Measurements from ENCODE around the gene RPS6KA4.

RPS6KA4 gene

DNA sequence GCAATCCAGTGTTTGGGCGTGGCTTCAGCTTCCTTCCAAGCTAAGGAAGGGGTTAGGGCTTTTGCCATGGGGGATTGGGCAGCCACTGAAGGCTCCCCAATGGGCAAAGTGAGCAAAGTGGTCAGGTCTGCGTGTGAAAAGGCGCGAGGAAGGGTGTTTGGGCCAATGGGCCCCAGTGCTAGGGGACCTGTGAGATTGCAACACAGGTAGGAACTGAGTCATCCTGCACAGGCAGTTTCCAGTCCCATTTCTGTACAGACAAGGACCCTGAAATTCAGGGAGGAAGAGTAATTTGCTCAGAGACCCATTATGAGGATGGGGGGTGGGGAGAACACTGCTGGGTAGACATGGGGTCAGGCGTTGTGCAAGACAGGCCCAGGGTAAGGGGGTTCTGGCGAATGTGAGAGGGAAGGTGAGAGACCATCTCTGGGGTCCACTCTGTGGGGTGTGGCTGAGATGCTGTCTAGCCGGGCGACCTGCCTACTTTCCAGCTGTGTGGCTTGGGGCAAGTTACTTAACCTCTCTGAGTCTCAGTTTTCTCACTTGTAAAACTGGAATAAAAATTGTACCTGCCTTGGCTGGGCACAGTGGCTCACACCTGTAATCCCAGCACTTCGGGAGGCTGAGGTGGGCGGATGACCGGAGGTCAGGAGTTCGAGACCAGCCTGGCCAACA lies 11.6 kb upstream of the RPS6KA4 start:
- H2AFZ ChIP-seq (ENCODE audit: low read depth) = no peak overlapping the region
- TF ChIP-seq, protein P1, sequence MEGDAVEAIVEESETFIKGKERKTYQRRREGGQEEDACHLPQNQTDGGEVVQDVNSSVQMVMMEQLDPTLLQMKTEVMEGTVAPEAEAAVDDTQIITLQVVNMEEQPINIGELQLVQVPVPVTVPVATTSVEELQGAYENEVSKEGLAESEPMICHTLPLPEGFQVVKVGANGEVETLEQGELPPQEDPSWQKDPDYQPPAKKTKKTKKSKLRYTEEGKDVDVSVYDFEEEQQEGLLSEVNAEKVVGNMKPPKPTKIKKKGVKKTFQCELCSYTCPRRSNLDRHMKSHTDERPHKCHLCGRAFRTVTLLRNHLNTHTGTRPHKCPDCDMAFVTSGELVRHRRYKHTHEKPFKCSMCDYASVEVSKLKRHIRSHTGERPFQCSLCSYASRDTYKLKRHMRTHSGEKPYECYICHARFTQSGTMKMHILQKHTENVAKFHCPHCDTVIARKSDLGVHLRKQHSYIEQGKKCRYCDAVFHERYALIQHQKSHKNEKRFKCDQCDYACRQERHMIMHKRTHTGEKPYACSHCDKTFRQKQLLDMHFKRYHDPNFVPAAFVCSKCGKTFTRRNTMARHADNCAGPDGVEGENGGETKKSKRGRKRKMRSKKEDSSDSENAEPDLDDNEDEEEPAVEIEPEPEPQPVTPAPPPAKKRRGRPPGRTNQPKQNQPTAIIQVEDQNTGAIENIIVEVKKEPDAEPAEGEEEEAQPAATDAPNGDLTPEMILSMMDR (conservative IDR thresholded peaks at IDR 0.05; ENCODE audit: low read depth, low read length) = no peak
- H4K20me1 ChIP-seq (ENCODE audit: insufficient read depth) = no peaks in the 10 kb centered on the region
- H3K4me1 ChIP-seq (ENCODE audit: low read depth, poor library complexity, severe bottlenecking) = peaks cover under 1% of the 10 kb centered on the region
- H3K4me2 ChIP-seq = no peak overlapping the region
- H3K79me2 ChIP-seq (ENCODE audit: insufficient read depth, low read depth) = no peaks in the 10 kb centered on the region
- no peak overlapping the region for H3K4me3 ChIP-seq (IDR thresholded peaks at IDR 0.05; ENCODE audit: insufficient read depth, low read depth, low read length)
- no peak overlapping the region for H3K27ac ChIP-seq
- H3K27me3 ChIP-seq (ENCODE audit: insufficient read depth, low read depth) = no peaks in the 10 kb centered on the region
- no peak overlapping the region for H3K9ac ChIP-seq
- no peaks in the 10 kb centered on the region for H3K36me3 ChIP-seq (ENCODE audit: insufficient read depth)

- no peaks in the 10 kb centered on the region for H3K36me3 ChIP-seq (ENCODE audit: insufficient read depth)
- no peaks in the 10 kb centered on the region for H3K79me2 ChIP-seq (ENCODE audit: insufficient read depth, low read depth)
- H3K4me2 ChIP-seq = no peak overlapping the region
- no peak overlapping the region for H3K4me3 ChIP-seq (IDR thresholded peaks at IDR 0.05; ENCODE audit: insufficient read depth, low read depth, low read length)
- no peaks in the 10 kb centered on the region for H3K4me1 ChIP-seq (ENCODE audit: low read depth, poor library complexity, severe bottlenecking)
- H3K9ac ChIP-seq = no peak overlapping the region
- no peaks in the 10 kb centered on the region for H3K27me3 ChIP-seq (ENCODE audit: insufficient read depth, low read depth)
- TF ChIP-seq, protein P1 (conservative IDR thresholded peaks at IDR 0.05; ENCODE audit: low read depth, low read length) = no peak
- no peak overlapping the region for H2AFZ ChIP-seq (ENCODE audit: low read depth)
- H3K27ac ChIP-seq = no peak overlapping the region
- H4K20me1 ChIP-seq (ENCODE audit: insufficient read depth) = no peaks in the 10 kb centered on the region
Observed at GRCh38 chr11:64348383-64349024, 10.5 kb upstream of the RPS6KA4 start.

GRCh38 chr11:64349025-64349387 lies 10.0 kb upstream of the RPS6KA4 start:
- Histone ChIP-seq H3K9ac (no peak overlapping the region), H3K4me3 (IDR thresholded peaks at IDR 0.05; ENCODE audit: insufficient read depth, low read depth, low read length) (no peak overlapping the region)

DNA sequence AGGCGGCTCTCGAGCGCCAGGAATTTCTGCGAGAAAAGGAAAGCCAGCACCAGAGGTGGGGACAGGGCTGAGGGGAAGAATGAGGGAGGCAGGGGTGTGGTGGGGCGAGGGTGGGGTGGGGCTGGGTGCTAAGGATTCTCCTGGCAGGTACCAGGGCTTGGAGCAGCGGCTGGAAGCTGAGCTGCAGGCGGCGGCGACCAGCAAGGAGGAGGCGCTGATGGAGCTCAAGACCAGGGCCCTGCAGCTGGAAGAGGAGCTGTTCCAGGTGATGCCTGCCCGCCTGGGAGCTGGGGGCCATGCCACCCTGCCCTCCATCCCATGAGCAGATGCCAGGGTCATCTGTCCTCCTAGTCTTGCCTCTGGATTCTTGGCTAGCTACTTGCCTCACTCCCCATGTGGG lies 9.6 kb upstream of the RPS6KA4 start:
- Histone ChIP-seq H3K4me2 (no peak overlapping the region), H3K9ac (no peak overlapping the region)

More at GRCh38 chr11:64349025-64349387, 10.0 kb upstream of the RPS6KA4 start:
- TF ChIP-seq, protein P1 (conservative IDR thresholded peaks at IDR 0.05; ENCODE audit: low read depth, low read length) = no peak
- H3K4me2 ChIP-seq = no peak overlapping the region
- no peaks in the 10 kb centered on the region for H3K79me2 ChIP-seq (ENCODE audit: insufficient read depth, low read depth)
- no peaks in the 10 kb centered on the region for H3K27me3 ChIP-seq (ENCODE audit: insufficient read depth, low read depth)
- H3K4me1 ChIP-seq (ENCODE audit: low read depth, poor library complexity, severe bottlenecking) = no peaks in the 10 kb centered on the region
- no peak overlapping the region for H3K27ac ChIP-seq
- H3K36me3 ChIP-seq (ENCODE audit: insufficient read depth) = no peaks in the 10 kb centered on the region
- no peak overlapping the region for H2AFZ ChIP-seq (ENCODE audit: low read depth)
- H4K20me1 ChIP-seq (ENCODE audit: insufficient read depth) = no peaks in the 10 kb centered on the region

More for the DNA sequence above, 9.6 kb upstream of the RPS6KA4 start:
- H3K79me2 ChIP-seq (ENCODE audit: insufficient read depth, low read depth) = no peaks in the 10 kb centered on the region
- H3K27ac ChIP-seq = no peak overlapping the region
- H3K36me3 ChIP-seq (ENCODE audit: insufficient read depth) = no peaks in the 10 kb centered on the region
- no peak overlapping the region for H3K4me3 ChIP-seq (IDR thresholded peaks at IDR 0.05; ENCODE audit: insufficient read depth, low read depth, low read length)
- H4K20me1 ChIP-seq (ENCODE audit: insufficient read depth) = no peaks in the 10 kb centered on the region
- H3K27me3 ChIP-seq (ENCODE audit: insufficient read depth, low read depth) = no peaks in the 10 kb centered on the region
- H2AFZ ChIP-seq (ENCODE audit: low read depth) = no peak overlapping the region
- no peaks in the 10 kb centered on the region for H3K4me1 ChIP-seq (ENCODE audit: low read depth, poor library complexity, severe bottlenecking)
- TF ChIP-seq, protein P1 (conservative IDR thresholded peaks at IDR 0.05; ENCODE audit: low read depth, low read length) = no peak
